Fibroblast of skin of right biceps (primary cell): ENCODE measurements around the gene RGSL1.

ENCODE experiments used
- DNase-seq: peaks from one replicate; pipeline ENCODE4 v3.0.0-alpha.2; 2013

RGSL1 gene

DNA sequence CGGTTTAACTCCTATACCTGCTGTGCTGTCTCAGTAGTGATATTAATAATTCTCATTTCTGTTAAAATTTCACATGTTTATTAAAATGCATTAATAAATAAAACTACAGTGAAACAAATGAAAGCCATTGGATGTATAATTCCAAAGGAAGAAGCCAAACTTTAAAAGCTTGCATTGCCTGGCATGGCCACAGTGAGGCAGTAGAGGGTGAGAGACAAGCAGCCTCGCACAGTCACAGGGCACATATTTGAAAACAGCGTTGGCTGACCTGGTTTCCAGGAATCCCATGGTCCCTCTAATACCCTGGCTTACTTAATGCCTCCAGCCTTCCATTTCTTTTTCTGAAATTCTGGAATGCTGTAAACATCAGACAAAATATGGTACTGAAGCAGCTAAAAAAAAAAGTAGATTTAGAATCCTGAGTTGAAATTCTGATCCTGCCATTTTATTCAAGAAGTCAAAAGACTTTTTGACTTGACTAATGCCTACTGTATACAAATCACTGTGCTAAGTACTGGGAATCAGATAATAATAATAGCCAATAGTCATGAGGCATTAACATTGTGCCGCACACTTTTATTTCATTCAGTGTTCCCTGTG is 145.8 kb downstream of the RGSL1 start:
- peak; percentile 62 for DNase-seq

- DNase-seq = no peak
These were observed 147.0 kb downstream of the RGSL1 start for GRCh38 chr1:182596934-182597333.

DNA sequence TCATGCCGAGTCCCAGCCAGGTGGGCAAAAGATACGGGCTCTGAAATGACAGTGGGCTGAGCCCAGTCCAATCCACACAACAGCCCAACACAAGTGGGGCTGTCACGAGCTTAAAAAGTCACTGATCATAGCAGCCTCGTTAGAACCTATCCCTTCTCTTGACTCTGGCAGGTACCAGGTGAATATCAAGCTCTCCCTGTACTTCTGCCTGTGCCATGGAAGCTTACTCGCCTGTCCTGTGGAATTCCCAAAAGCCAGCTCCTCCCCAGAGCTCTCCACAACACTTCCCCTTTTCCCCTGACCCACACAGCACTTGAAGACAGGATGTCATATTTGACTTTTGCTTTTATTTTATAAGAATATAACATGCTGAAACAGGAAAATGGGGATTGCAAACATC is 148.3 kb downstream of the RGSL1 start:
- DNase-seq = no peak

GRCh38 chr1:182599339-182599738 is 149.4 kb downstream of the RGSL1 start:
- no peak for DNase-seq

DNA sequence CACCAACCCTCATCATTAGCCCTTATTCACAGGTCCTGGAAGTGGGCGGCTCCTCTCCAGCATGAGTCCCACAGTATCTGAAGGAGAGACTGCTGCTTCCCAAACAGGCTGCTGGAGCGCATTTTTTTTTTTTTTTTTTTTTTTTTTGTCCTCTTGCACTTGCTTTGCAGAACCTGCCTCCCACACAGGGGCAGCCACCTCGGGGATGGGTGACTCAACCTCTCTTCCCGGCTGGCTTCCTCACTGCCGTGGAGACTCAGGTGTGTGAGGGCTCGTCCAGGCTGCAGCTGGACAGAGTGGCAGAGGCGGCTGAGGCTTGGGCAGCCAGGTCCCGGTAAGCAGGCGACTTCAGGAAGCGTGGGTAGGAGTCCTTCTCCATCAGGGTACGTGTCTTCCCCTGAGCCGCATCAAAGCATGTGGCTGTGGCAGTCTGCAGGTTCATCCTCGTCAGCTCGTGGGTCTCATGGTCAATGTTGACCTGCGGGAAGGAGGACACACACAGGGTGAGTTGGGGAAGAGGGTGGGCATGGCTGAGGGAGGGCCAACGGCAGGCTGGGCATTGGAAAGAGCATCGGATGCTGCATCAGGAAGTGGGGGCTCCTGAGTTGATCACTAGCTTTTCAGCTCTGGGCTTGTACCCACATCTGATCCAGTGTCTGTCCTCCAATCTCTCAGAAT is 150.2 kb downstream of the RGSL1 start:
- no peak for DNase-seq

GRCh38 chr1:182600745-182601415 is 150.9 kb downstream of the RGSL1 start:
- DNase-seq = no peak

DNA sequence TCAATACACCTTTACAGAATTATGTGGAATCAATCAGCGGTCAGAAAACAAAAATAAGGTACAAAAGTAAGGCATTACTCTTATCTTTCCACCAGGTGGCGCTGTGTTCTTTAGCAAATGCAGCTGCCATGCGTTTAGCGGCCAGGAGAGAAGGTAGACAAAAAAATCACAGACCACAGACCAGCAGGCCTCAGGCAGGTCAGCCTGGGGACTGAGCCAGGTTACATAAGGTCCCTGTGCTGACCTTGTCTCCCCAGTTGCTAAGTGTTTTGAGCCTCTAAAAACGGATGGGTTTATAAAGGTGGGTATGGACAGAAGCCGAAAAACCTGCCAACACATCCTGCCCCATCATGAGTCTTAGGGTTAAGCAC is 151.5 kb downstream of the RGSL1 start:
- DNase-seq = peak; percentile 67

GRCh38 chr1:182601913-182602312 is 152.0 kb downstream of the RGSL1 start:
- no peak for DNase-seq

- DNase-seq = peak; percentile 26
These were observed 153.1 kb downstream of the RGSL1 start for GRCh38 chr1:182602935-182603645.

DNA sequence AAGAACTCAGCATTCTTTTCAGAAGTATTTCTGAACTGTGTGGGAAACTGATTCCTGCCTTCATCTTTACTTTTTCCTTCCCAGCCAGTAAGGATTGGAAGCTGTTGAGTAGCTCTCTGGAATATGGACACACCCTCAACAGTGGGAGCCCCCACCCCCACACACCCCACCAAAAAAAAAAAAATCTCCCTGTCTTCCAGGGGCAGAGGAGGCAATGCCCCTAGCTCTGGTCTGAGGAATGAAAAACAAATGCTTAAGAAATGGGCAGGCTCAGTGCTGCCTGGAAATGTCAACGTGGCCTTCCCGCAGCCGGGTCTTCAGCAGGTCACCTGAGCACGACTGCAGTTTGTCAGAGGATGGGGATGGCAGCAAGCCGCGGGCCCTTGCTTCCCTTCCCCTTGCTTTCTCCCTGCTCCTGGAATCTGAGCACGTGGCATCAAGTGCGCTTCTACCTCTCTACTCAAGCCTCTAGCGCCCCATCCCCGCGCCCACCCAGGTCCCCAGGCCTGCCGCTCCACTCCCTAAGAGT is 153.8 kb downstream of the RGSL1 start:
- DNase-seq = no peak

- DNase-seq = peak; percentile 80
These were observed 154.5 kb downstream of the RGSL1 start, which contains the start of gene RGS16 for GRCh38 chr1:182604175-182605164. RGS16 (minus strand) TSS chr1:182604389; CDS start chr1:182604259, 130 bp downstream.

GRCh38 chr1:182607566-182607965 is 157.6 kb downstream of the RGSL1 start:
- no peak for DNase-seq

DNA sequence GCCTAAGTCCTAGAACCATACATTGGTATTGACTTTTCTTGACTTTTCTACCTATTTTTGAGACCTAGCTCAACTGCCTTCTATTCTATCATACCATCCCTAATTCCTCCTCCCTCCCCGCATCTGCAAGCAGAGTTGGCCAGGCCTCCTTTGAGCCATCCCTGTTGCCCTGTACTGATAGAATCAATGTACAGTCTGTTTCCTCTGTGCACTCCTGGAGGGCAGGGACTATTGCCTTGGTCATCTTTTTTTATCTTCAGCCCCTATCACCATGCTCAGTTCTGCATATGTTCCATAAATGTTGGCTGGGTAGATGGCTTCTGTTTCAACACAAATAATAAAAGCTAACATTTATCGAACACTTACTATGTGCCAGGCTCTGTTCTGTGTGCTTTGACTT is 158.3 kb downstream of the RGSL1 start:
- DNase-seq = no peak

DNA sequence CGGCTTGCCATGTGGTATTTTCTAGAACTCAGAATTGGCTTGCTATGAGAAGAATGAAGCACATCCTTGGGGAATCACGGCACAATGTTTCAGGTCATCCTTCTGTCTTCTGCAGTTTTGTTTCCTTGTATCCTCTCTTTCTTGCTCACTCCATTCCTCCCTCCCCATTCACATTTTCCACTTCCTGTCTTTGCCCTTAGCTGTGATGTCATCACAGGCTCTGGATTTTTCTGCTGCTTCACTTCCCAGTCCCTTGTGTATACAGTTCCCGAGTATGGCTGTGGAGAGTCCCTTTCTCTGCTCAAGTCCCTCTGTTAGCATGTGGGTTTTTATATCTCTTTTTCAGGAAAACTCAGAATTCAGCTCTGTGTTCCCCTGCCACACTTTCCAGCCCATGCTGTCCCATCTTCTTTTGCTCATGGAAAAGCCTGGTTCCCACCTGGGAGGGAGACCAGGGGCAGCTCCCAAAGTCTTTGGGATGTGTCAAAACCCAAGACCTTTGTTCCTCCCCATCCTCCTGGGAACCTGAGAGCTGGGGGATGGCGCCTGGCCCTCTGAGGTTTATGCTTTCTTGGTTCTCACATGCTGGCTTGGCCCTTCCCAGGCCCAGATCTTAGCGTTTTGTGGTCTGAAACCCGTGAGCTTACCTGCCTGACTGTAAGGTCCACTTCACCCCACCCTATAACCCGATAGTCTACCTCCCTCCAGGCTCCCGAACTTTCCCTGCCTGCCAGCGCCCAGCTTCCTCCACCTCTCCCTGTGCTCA is 159.1 kb downstream of the RGSL1 start:
- peak; percentile 72 for DNase-seq
